Thoracic aorta (tissue), 2 donors: ENCODE measurements around the gene CYTH1. TPM values are rescaled to one million over a fixed set of nuclear protein-coding genes. Genes with fewer than 3 reads are reported as not detected.

Experiments
- ATAC-seq: fragments of 150-250 bp; one replicate; pipeline ENCODE4 v1.8.0; 2017; ENCODE audit warnings: low read depth; ENCODE audit not compliant: insufficient number of reproducible peaks, low FRiP score
- DNase-seq: peaks from one replicate; pipeline ENCODE4 v3.0.0-alpha.2; 2020; ENCODE audit warnings: low spot score
- H3K27ac ChIP-seq, 2 donors: fragments of 200-600 bp; sonication (generic); 1 replicate in 1 of 2; 2 replicates in 1 of 2; pipeline ENCODE4 v1.5.1; 2016; ENCODE audit warnings: mild to moderate bottlenecking in 2 of 2, moderate library complexity in 2 of 2
- H3K27me3 ChIP-seq: fragments of 200-600 bp; sonication (generic); replicated peaks from 2 replicates; pipeline ENCODE4 v1.6.0; 2016; ENCODE audit warnings: mild to moderate bottlenecking; ENCODE audit not compliant: insufficient read depth
- H3K36me3 ChIP-seq: fragments of 200-600 bp; sonication (generic); one replicate; pipeline ENCODE4 v1.5.1; 2016
- H3K4me1 ChIP-seq, 2 donors: fragments of 200-600 bp; sonication (generic); 1 replicate in 1 of 2; 2 replicates in 1 of 2; pipeline versions ENCODE4 v1.5.1 to v1.6.0; 2016; ENCODE audit warnings: low read depth in 2 of 2, mild to moderate bottlenecking in 1 of 2; ENCODE audit not compliant: control insufficient read depth in 1 of 2
- H3K4me3 ChIP-seq: fragments of 200-600 bp; sonication (generic); 2 replicates; pipeline ENCODE4 v1.5.1; 2016; ENCODE audit warnings: mild to moderate bottlenecking
- H3K9me3 ChIP-seq: fragments of 200-600 bp; sonication (generic); 2 replicates; pipeline ENCODE4 v1.5.1; 2016
- CTCF ChIP-seq: fragments of 200-600 bp; sonication (generic); IDR thresholded peaks from one replicate; pipeline ENCODE4 v1.5.1; 2019; ENCODE audit warnings: antibody characterized with exemption
- total RNA-seq, 2 donors: library from RNA; depleted of rRNA; stranded (reverse); fragments of >200 nt; gene quantifications; one replicate each; pipeline versions ENCODE4 v1.1.0 to v1.2.3, GENCODE V29; 2016

Gene CYTH1
- total RNA-seq, 2 donors from 2014 or later, result 79.2 to 79.4 TPM

GRCh38 chr17:78793415-78793814, 11.3 kb upstream of the CYTH1 start:
- no peak for DNase-seq
- no peak overlapping the region for H3K27ac ChIP-seq
- H3K4me3 ChIP-seq, result no peak overlapping the region
- H3K4me1 ChIP-seq, result peaks cover 13 to 28% of the 10 kb centered on the region in 2 donors
- H3K36me3 ChIP-seq, result peaks cover 33% of the 10 kb centered on the region
- H3K27me3 ChIP-seq, result no peaks in the 10 kb centered on the region
- no peaks in the 10 kb centered on the region for H3K9me3 ChIP-seq
- no peak for ATAC-seq
- TF ChIP-seq CTCF, result no peak

GRCh38 chr17:78791840-78792709, 10.0 kb upstream of the CYTH1 start:
- Histone ChIP-seq H3K4me1 (peaks cover 13 to 28% of the 10 kb centered on the region in 2 donors), H3K9me3 (no peaks in the 10 kb centered on the region), H3K4me3 (no peak overlapping the region), H3K36me3 (peaks cover 20% of the 10 kb centered on the region), H3K27me3 (no peaks in the 10 kb centered on the region), H3K27ac (peak overlapping the region; percentile 22 to 49)
- no peak for DNase-seq
- no peak for TF ChIP-seq CTCF
- ATAC-seq, result no peak

- peaks cover 13 to 28% of the 10 kb centered on the region in 2 donors for H3K4me1 ChIP-seq
- peak overlapping the region; percentile 72 to 77 for H3K27ac ChIP-seq
- no peaks in the 10 kb centered on the region for H3K9me3 ChIP-seq
- no peak overlapping the region for H3K4me3 ChIP-seq
- H3K27me3 ChIP-seq, result no peaks in the 10 kb centered on the region
- TF ChIP-seq CTCF, result no peak
- no peak for DNase-seq
- peaks cover 10% of the 10 kb centered on the region for H3K36me3 ChIP-seq
- no peak for ATAC-seq
These were observed 8.5 kb upstream of the CYTH1 start for GRCh38 chr17:78790552-78790951.

- Histone ChIP-seq H3K27me3 (no peaks in the 10 kb centered on the region), H3K9me3 (no peaks in the 10 kb centered on the region), H3K36me3 (peaks cover 4% of the 10 kb centered on the region), H3K4me1 (peaks cover 13 to 28% of the 10 kb centered on the region in 2 donors), H3K4me3 (peak overlapping the region; percentile 60), H3K27ac (peak overlapping the region; percentile 72 to 77)
- DNase-seq, result no peak
- TF ChIP-seq CTCF, result no peak
- peak; percentile 14 for ATAC-seq
These were observed 7.6 kb upstream of the CYTH1 start for GRCh38 chr17:78789663-78790181.

GRCh38 chr17:78789149-78789662, 7.1 kb upstream of the CYTH1 start:
- Histone ChIP-seq H3K9me3 (no peaks in the 10 kb centered on the region), H3K4me3 (peak overlapping the region; percentile 60), H3K27ac (peak overlapping the region; percentile 34 to 77), H3K27me3 (no peaks in the 10 kb centered on the region), H3K36me3 (peaks cover 3% of the 10 kb centered on the region), H3K4me1 (peaks cover 13 to 28% of the 10 kb centered on the region in 2 donors)
- DNase-seq (no peak), ATAC-seq (no peak)
- no peak for TF ChIP-seq CTCF
